Thymus (tissue), 11 donors: ENCODE measurements around the gene SUCLG1. TPM values are rescaled to one million over a fixed set of nuclear protein-coding genes. Genes with fewer than 3 reads are reported as not detected.

ENCODE experiments used
- DNase-seq, 9 donors: peaks; one replicate each; pipeline ENCODE4 v3.0.0-alpha.2; 2013; ENCODE audit warnings: low spot score in 9 of 9, low read depth in 6 of 9, missing footprints in 1 of 9
- H3K27ac ChIP-seq, 2 donors: one replicate each; pipeline ENCODE4 v1.5.1; 2013; ENCODE audit warnings: control low read depth in 1 of 2, low read depth in 1 of 2, low read length in 1 of 2, mild to moderate bottlenecking in 1 of 2, moderate library complexity in 1 of 2
- H3K27me3 ChIP-seq, 2 donors: one replicate each; pipeline ENCODE4 v1.5.1; 2013; ENCODE audit warnings: low read length in 1 of 2; ENCODE audit not compliant: control insufficient read depth in 2 of 2, insufficient read depth in 1 of 2
- H3K36me3 ChIP-seq, 2 donors: one replicate each; pipeline ENCODE4 v1.5.1; 2013; ENCODE audit warnings: low read length in 1 of 2, mild to moderate bottlenecking in 1 of 2, moderate library complexity in 1 of 2; ENCODE audit not compliant: control insufficient read depth in 2 of 2, insufficient read depth in 2 of 2
- H3K4me1 ChIP-seq, 2 donors: one replicate each; pipeline ENCODE4 v1.5.1; 2013; ENCODE audit warnings: low read length in 2 of 2; ENCODE audit not compliant: control insufficient read depth in 2 of 2, insufficient read depth in 2 of 2
- H3K4me3 ChIP-seq, 2 donors: one replicate each; pipeline ENCODE4 v1.5.1; 2013; ENCODE audit warnings: low read length in 2 of 2, control low read depth in 1 of 2, mild to moderate bottlenecking in 1 of 2
- H3K9me3 ChIP-seq, 2 donors: one replicate each; pipeline ENCODE4 v1.5.1; 2013; ENCODE audit warnings: low read length in 1 of 2, mild to moderate bottlenecking in 1 of 2; ENCODE audit not compliant: control insufficient read depth in 2 of 2, insufficient read depth in 1 of 2
- WGBS: extraction: QIAGEN DNeasy Blood & Tissue Kit; methylation state at CpG from one replicate; pipeline ENCODE4 v1.1.7; 2013; 5-methylcytosine and 5-hydroxymethylcytosine counted together
- polyA plus RNA-seq: library from polyadenylated mRNA; stranded (reverse); fragments of 200-250 nt; gene quantifications from one replicate; pipeline ENCODE4 v1.2.3, GENCODE V29; 2013
- total RNA-seq: library from RNA; stranded (reverse); fragments of 120-200 nt; gene quantifications from one replicate; pipeline ENCODE4 v1.2.4, GENCODE V29; 2013
- donor health status: healthy.

The SUCLG1 gene
- total and polyA plus RNA-seq, 2 donors, result 74.1 to 77.2 TPM

- no peak for DNase-seq
- WGBS, result 68% methylated on average over 3 of the region's 3 CpGs
- Histone ChIP-seq H3K36me3 (peaks cover 40 to 46% of the 10 kb centered on the region in 2 donors), H3K27ac (no peak overlapping the region), H3K27me3 (no peaks in the 10 kb centered on the region), H3K9me3 (no peaks in the 10 kb centered on the region), H3K4me3 (no peak overlapping the region), H3K4me1 (no peaks in the 10 kb centered on the region)
These were observed 16.2 kb downstream of the SUCLG1 start for GRCh38 chr2:84442888-84443287.

DNA sequence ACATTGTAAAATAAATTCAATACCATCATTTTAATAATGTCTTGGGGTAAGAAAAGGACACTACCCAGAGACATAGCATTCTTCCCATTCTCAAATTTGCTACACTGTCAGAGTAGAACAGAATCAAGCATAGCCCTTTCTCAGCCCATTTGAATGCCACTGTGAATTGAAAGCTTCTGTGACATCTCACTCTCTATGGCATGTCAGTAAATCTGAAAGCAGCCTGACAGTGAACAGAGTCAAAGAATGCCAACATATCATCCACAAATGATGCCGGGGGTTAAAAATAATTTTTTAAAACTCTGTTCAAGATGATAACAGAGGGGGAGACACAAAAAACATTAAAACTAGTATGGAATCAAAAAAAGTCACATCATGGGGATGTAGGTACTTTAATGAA, 17.6 kb downstream of the SUCLG1 start:
- no peak for DNase-seq
- Histone ChIP-seq H3K27ac (no peak overlapping the region), H3K4me1 (no peaks in the 10 kb centered on the region), H3K27me3 (no peaks in the 10 kb centered on the region), H3K9me3 (no peaks in the 10 kb centered on the region), H3K4me3 (no peak overlapping the region), H3K36me3 (peaks cover 40 to 43% of the 10 kb centered on the region in 2 donors)
- 98% methylated on average over 1 of the region's 1 CpG for WGBS

DNA sequence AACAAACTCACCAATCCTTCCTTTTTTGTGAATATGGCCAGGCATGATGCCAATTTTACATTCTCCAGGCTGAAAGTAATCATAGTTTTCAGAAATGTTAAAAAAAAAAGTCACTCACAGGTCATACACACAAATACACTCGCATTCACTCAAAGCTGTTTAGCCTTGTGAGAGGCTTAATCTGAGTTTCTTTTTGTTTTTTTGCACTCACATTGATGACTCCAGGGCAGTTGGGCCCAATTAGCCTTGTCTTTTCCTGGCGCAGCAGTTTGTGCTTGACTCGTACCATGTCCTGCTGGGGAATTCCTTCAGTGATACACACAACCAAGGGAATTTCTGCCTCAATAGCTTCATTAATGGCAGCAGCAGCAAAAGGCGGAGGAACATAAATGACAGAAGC, 18.0 kb downstream of the SUCLG1 start:
- Histone ChIP-seq H3K36me3 (peaks cover 40 to 47% of the 10 kb centered on the region in 2 donors), H3K4me3 (no peak overlapping the region), H3K27ac (no peak overlapping the region), H3K9me3 (no peaks in the 10 kb centered on the region), H3K4me1 (no peaks in the 10 kb centered on the region), H3K27me3 (no peaks in the 10 kb centered on the region)
- WGBS, result 96% methylated on average over 4 of the region's 4 CpGs
- no peak for DNase-seq

GRCh38 chr2:84435345-84436025, 23.6 kb downstream of the SUCLG1 start:
- DNase-seq, result no peak

GRCh38 chr2:84429328-84429727, 29.8 kb downstream of the SUCLG1 start:
- Histone ChIP-seq H3K4me1 (no peaks in the 10 kb centered on the region), H3K27ac (no peak overlapping the region), H3K36me3 (peaks cover 18 to 46% of the 10 kb centered on the region in 2 donors), H3K4me3 (no peak overlapping the region), H3K27me3 (no peaks in the 10 kb centered on the region), H3K9me3 (no peaks in the 10 kb centered on the region)
- DNase-seq, result no peak
- WGBS, result 100% methylated on average over 1 of the region's 1 CpG

More at GRCh38 chr2:84435345-84436025, 23.6 kb downstream of the SUCLG1 start:
- H3K27ac ChIP-seq, result no peak overlapping the region
- WGBS, result 91% methylated on average over 6 of the region's 6 CpGs
- no peaks in the 10 kb centered on the region for H3K27me3 ChIP-seq
- H3K36me3 ChIP-seq, result peaks cover 27 to 54% of the 10 kb centered on the region in 2 donors
- no peaks in the 10 kb centered on the region for H3K4me1 ChIP-seq
- H3K9me3 ChIP-seq, result no peaks in the 10 kb centered on the region
- no peak overlapping the region for H3K4me3 ChIP-seq

GRCh38 chr2:84427235-84428138, 31.6 kb downstream of the SUCLG1 start:
- DNase-seq, result no peak

DNA sequence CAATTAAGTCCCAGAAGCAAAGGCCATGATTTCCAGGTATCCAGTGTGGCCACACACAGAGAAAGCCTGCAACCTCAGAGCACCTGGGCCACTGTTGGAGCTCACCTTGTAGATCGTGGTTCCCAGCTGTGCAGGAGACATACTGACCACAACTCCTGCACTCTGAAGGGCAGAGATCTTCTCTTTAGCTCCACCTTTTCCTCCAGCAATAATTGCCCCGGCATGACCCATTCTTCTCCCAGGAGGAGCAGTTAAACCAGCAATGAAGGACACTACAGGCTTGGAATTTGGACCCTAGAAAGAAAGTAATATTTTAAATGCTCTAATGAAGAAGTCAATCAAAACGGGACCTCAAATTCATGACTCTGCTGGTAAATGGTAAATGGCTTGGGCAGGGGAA, 33.8 kb downstream of the SUCLG1 start:
- no peaks in the 10 kb centered on the region for H3K27me3 ChIP-seq
- no peaks in the 10 kb centered on the region for H3K4me1 ChIP-seq
- no peak for DNase-seq
- H3K27ac ChIP-seq, result no peak overlapping the region
- H3K4me3 ChIP-seq, result no peak overlapping the region
- no peaks in the 10 kb centered on the region for H3K9me3 ChIP-seq
- H3K36me3 ChIP-seq, result peaks cover 22 to 23% of the 10 kb centered on the region in 2 donors
- 94% methylated on average over 3 of the region's 3 CpGs for WGBS

More at GRCh38 chr2:84427235-84428138, 31.6 kb downstream of the SUCLG1 start:
- Histone ChIP-seq H3K9me3 (no peaks in the 10 kb centered on the region), H3K27ac (no peak overlapping the region), H3K4me3 (no peak overlapping the region), H3K36me3 (peaks cover 25 to 38% of the 10 kb centered on the region in 2 donors), H3K4me1 (no peaks in the 10 kb centered on the region), H3K27me3 (no peaks in the 10 kb centered on the region)
- 93% methylated on average over 2 of the region's 2 CpGs for WGBS

DNA sequence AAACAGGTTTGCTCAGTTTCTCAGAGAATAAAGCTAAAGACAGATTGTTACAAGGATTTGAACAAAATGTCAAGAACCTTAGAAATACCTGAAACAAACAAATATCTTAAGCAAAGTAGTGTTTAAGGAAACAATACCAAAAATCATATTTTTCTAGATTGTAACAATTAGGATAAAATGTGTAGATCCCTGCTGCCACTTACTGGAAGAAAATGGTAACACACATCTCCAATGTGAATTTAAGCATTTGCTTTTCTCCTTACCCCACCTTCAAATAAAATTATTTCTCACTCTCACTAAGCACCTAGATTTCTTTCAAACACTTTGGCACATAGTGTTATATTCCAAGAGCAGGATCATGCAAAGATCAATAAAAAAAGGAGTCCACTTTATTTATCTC, 34.9 kb downstream of the SUCLG1 start:
- H3K4me3 ChIP-seq, result no peak overlapping the region
- H3K4me1 ChIP-seq, result no peaks in the 10 kb centered on the region
- DNase-seq, result no peak
- peaks cover 12 to 16% of the 10 kb centered on the region in 2 donors for H3K36me3 ChIP-seq
- no peaks in the 10 kb centered on the region for H3K9me3 ChIP-seq
- H3K27me3 ChIP-seq, result no peaks in the 10 kb centered on the region
- H3K27ac ChIP-seq, result no peak overlapping the region

DNA sequence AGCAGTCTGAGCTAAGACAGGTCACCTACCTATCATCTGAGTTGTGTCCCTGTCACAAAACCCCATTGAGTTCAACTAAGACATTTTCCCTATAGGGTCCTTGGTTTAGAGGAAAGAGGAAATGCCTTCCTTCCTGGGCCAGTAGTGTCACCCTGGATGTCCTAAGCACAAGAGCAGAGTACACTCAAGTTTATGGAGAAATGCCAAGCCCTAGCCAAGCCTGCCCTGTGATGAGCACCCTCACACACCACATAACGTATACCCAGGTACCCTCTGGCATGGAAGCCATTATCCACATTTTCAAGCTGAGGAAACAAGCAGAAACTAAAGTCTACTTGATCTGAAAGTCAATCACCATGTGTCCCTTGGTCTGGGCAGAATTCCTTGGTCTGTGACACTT, 37.3 kb downstream of the SUCLG1 start:
- Histone ChIP-seq H3K9me3 (no peaks in the 10 kb centered on the region), H3K27ac (no peak overlapping the region), H3K36me3 (peaks cover 9 to 13% of the 10 kb centered on the region in 2 donors), H3K4me3 (no peak overlapping the region), H3K27me3 (no peaks in the 10 kb centered on the region), H3K4me1 (no peaks in the 10 kb centered on the region)
- DNase-seq, result no peak
- 100% methylated on average over 1 of the region's 1 CpG for WGBS
